IMR-90 (cell line): ENCODE measurements around the gene BMP7.

Experiments used
- CTCF ChIP-seq: conservative IDR thresholded peaks from 2 replicates; pipeline ENCODE4 v1.5.1; 2012; ENCODE audit warnings: mild to moderate bottlenecking, low read depth, low read length, improper control_type of control experiment
- MAFK ChIP-seq: IDR thresholded peaks from 2 replicates; pipeline ENCODE4 v1.6.1; 2012; ENCODE audit warnings: low read depth, low read length, improper control_type of control experiment
- NFE2L2 ChIP-seq: fragments of 150-350 bp; IDR thresholded peaks from 2 replicates; pipeline ENCODE4 v1.6.1; 2016; ENCODE audit warnings: low read depth, mild to moderate bottlenecking, low read length
- POLR2A ChIP-seq: IDR thresholded peaks from 2 replicates; pipeline ENCODE4 v1.6.1; 2012; ENCODE audit warnings: mild to moderate bottlenecking, low read depth, low read length
- RFX5 ChIP-seq: IDR thresholded peaks from 2 replicates; pipeline ENCODE4 v1.8.0; 2012; ENCODE audit warnings: low read depth, mild to moderate bottlenecking, low read length, moderate library complexity
- USF2 ChIP-seq: fragments of 150-350 bp; IDR thresholded peaks from 2 replicates; pipeline ENCODE4 v1.6.1; 2017; ENCODE audit warnings: mild to moderate bottlenecking, antibody characterized with exemption, low read length, low read depth

GRCh38 chr20:57118964-57119363 lies 147.5 kb downstream of the BMP7 start:
- no peak for TF ChIP-seq POLR2A
- TF ChIP-seq CTCF = no peak
- TF ChIP-seq RFX5 = no peak
- no peak for TF ChIP-seq USF2
- no peak for TF ChIP-seq NFE2L2
- no peak for TF ChIP-seq MAFK
